OCI-LY1 (cell line): Measurements from ENCODE around the gene FARS2.

ENCODE experiments used
- H2AFZ ChIP-seq: fragments of 200-600 bp; sonication (generic), shearing (Covaris generic); 2 replicates; pipeline ENCODE4 v1.6.0; 2014; ENCODE audit warnings: antibody characterized with exemption, mild to moderate bottlenecking, low read length
- H3F3A ChIP-seq: fragments of 200-600 bp; sonication (generic), shearing (Covaris generic); 2 replicates; pipeline ENCODE4 v1.6.0; 2014; ENCODE audit warnings: mild to moderate bottlenecking, antibody characterized with exemption, low read length, moderate library complexity; ENCODE audit not compliant: insufficient read depth
- H3K27ac ChIP-seq: fragments of 200-600 bp; sonication (generic); 2 replicates; pipeline ENCODE4 v1.5.1; 2014; ENCODE audit warnings: low read length, mixed run types, mild to moderate bottlenecking, low read depth; ENCODE audit not compliant: poor library complexity, severe bottlenecking
- H3K27me3 ChIP-seq: fragments of 200-600 bp; sonication (generic); 2 replicates; pipeline ENCODE4 v1.6.0; 2014; ENCODE audit warnings: antibody characterized with exemption, mild to moderate bottlenecking, low read length, moderate library complexity; ENCODE audit not compliant: insufficient read depth
- H3K36me3 ChIP-seq: fragments of 200-600 bp; sonication (generic); 2 replicates; pipeline ENCODE4 v1.6.1; 2014; ENCODE audit warnings: mild to moderate bottlenecking, antibody characterized with exemption, low read length, moderate library complexity, mixed read lengths; ENCODE audit not compliant: insufficient read depth
- H3K4me1 ChIP-seq: fragments of 200-600 bp; sonication (generic); 2 replicates; pipeline ENCODE4 v1.5.1; 2014; ENCODE audit warnings: mild to moderate bottlenecking, low read length, moderate library complexity; ENCODE audit not compliant: insufficient read depth, severe bottlenecking
- H3K4me2 ChIP-seq: fragments of 200-600 bp; sonication (generic), shearing (Covaris generic); 2 replicates; pipeline ENCODE4 v1.6.1; 2014; ENCODE audit warnings: low read length
- H3K4me3 ChIP-seq: fragments of 200-600 bp; sonication (generic); 2 replicates; pipeline ENCODE4 v1.5.1; 2014; ENCODE audit warnings: low read length, low read depth, mild to moderate bottlenecking, mixed read lengths; ENCODE audit not compliant: poor library complexity, severe bottlenecking
- H3K79me2 ChIP-seq: fragments of 200-600 bp; shearing (Covaris generic); 2 replicates; pipeline ENCODE4 v1.6.1; 2016; ENCODE audit warnings: mixed run types, low read length, mixed read lengths; ENCODE audit not compliant: insufficient read depth
- H3K9ac ChIP-seq: fragments of 200-600 bp; sonication (generic), shearing (Covaris generic); 2 replicates; pipeline ENCODE4 v1.6.1; 2014; ENCODE audit warnings: mild to moderate bottlenecking, low read length, mixed read lengths
- H3K9me2 ChIP-seq: fragments of 200-600 bp; sonication (generic), shearing (Covaris generic); 2 replicates; pipeline ENCODE4 v1.6.1; 2014; ENCODE audit warnings: low read depth, mild to moderate bottlenecking, low read length, mixed read lengths
- H3K9me3 ChIP-seq: fragments of 200-600 bp; shearing (Covaris generic); 2 replicates; pipeline ENCODE4 v1.6.1; 2014; ENCODE audit warnings: low read length, mixed read lengths
- H4K20me1 ChIP-seq: fragments of 200-600 bp; sonication (generic), shearing (Covaris generic); 2 replicates; pipeline ENCODE4 v1.6.0; 2016; ENCODE audit warnings: mild to moderate bottlenecking, low read length; ENCODE audit not compliant: insufficient read depth
- CTCF ChIP-seq: fragments of 200-600 bp; sonication (generic), shearing (Covaris generic); IDR thresholded peaks from 2 replicates; pipeline ENCODE4 v1.5.1; 2017; ENCODE audit warnings: mild to moderate bottlenecking, antibody characterized with exemption, low read length, moderate library complexity, mixed read lengths
- EZH2 ChIP-seq: fragments of 200-600 bp; sonication (generic), shearing (Covaris generic); IDR thresholded peaks from 2 replicates; pipeline ENCODE4 v1.8.0; 2017; ENCODE audit warnings: borderline replicate concordance, mixed run types, mild to moderate bottlenecking, antibody characterized with exemption, low read length, moderate library complexity, mixed read lengths

Gene FARS2

GRCh38 chr6:5751525-5752390 lies 490.4 kb downstream of the FARS2 start:
- Histone ChIP-seq H3K79me2 (no peaks in the 10 kb centered on the region), H3K27me3 (no peaks in the 10 kb centered on the region), H3K4me2 (no peak overlapping the region), H3K36me3 (0 out of 2 replicates have a peak, but pooled peaks cover 3% of the 10 kb centered on the region), H3K4me3 (no peak overlapping the region), H4K20me1 (no peaks in the 10 kb centered on the region), H2AFZ (no peak overlapping the region), H3K9ac (no peak overlapping the region), H3K9me3 (peaks cover 11% of the 10 kb centered on the region), H3K27ac (no peak overlapping the region), H3K4me1 (peaks cover 3% of the 10 kb centered on the region), H3K9me2 (no peaks in the 10 kb centered on the region), H3F3A (no peaks in the 10 kb centered on the region)
- TF ChIP-seq CTCF (no peak), EZH2 (no peak)

DNA sequence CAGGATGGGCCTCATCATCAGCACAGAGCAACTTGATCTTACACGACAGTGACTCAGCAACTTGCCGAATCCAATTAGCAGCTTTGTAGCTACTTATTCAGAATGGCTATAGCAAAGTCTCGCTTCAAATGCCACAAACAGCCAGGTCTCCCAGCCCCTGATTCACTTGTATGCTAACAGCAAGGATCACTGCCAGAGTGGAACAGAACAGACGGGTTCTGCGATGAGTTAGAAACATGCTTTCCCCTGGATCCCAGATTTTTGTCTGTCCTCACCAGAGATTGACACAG lies 491.0 kb downstream of the FARS2 start:
- no peak overlapping the region for H3K27ac ChIP-seq
- no peaks in the 10 kb centered on the region for H3K27me3 ChIP-seq
- no peaks in the 10 kb centered on the region for H4K20me1 ChIP-seq
- no peaks in the 10 kb centered on the region for H3K79me2 ChIP-seq
- TF ChIP-seq EZH2 (no peak), CTCF (no peak)
- peaks cover 3% of the 10 kb centered on the region for H3K4me1 ChIP-seq
- H3K4me2 ChIP-seq, result no peak overlapping the region
- no peaks in the 10 kb centered on the region for H3K9me2 ChIP-seq
- H3K4me3 ChIP-seq, result no peak overlapping the region
- 0 out of 2 replicates have a peak, but pooled peaks cover 3% of the 10 kb centered on the region for H3K36me3 ChIP-seq
- no peak overlapping the region for H3K9ac ChIP-seq
- peaks cover 11% of the 10 kb centered on the region for H3K9me3 ChIP-seq
- H3F3A ChIP-seq, result no peaks in the 10 kb centered on the region
- no peak overlapping the region for H2AFZ ChIP-seq

- no peaks in the 10 kb centered on the region for H3K27me3 ChIP-seq
- TF ChIP-seq EZH2, result no peak
- no peak for TF ChIP-seq CTCF
- no peak overlapping the region for H3K27ac ChIP-seq
- H3K9ac ChIP-seq, result no peak overlapping the region
- H3K36me3 ChIP-seq, result 0 out of 2 replicates have a peak, but pooled peaks cover 3% of the 10 kb centered on the region
- H3K9me2 ChIP-seq, result no peaks in the 10 kb centered on the region
- no peaks in the 10 kb centered on the region for H4K20me1 ChIP-seq
- H3K4me1 ChIP-seq, result peaks cover 3% of the 10 kb centered on the region
- H3K79me2 ChIP-seq, result no peaks in the 10 kb centered on the region
- H3K9me3 ChIP-seq, result peaks cover 11% of the 10 kb centered on the region
- no peak overlapping the region for H2AFZ ChIP-seq
- no peaks in the 10 kb centered on the region for H3F3A ChIP-seq
- no peak overlapping the region for H3K4me2 ChIP-seq
- no peak overlapping the region for H3K4me3 ChIP-seq
Observed at GRCh38 chr6:5753209-5753608, 491.9 kb downstream of the FARS2 start.
